ENCODE results near the gene ZNF750. TPM values are rescaled to one million over a fixed set of nuclear protein-coding genes. Genes with fewer than 3 reads are reported as not detected.

ZNF750 gene
- total RNA-seq, 2 experiments from 2014 or later, result not detected

DNA sequence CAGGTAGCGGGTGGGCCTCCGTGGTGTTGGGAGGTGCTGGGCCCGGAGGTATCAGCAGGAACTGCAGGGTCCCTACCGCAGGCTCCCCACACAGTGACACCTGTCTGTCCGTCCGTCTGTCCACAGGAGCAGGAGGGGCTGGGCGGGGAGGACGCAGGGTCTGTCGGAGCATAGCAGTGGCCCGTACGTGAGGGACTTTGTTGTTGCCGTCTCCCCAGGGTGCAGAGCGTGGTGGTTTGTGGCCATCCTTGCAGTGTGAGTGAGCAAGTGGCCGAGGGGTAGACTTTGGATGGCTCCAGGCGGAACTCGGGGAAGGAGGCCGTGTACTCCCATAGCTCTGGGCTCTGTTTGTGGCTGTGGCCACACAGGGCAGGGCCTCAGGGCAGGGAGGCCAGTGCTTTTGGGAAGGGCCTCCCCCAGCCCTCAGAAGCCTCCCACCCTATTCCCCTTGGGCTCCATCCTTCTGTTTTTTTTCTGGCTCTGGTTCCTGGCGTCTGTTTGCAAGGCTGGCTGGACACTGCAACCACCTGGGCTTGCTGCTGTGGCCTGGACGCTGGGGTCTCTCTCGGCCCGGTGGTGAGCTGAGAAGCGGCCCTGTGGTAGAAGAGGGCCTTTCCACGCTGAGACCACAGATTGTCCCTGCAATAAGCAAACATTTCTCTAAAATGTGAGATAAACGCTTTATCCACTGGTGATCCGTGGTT is 41.0 kb upstream of the ZNF750 start:
- Mint-ChIP-seq H3K4me1 (ENCODE audit: low read depth) (peaks cover 92% of the 10 kb centered on the region), H3K27ac (no peak overlapping the region), H3K27me3 (ENCODE audit: low read depth) (no peaks in the 10 kb centered on the region), H3K9me3 (ENCODE audit: insufficient read depth) (no peaks in the 10 kb centered on the region), H3K36me3 (ENCODE audit: low read depth) (peaks cover 28% of the 10 kb centered on the region), H3K4me3 (no peak overlapping the region)
- DNase-seq, result no peak
- ChIA-PET CTCF (interaction anchor here (1.4 kb wide), 1 partner anchor 17 kb away, joined by 5 read pairs; no protein-coding TSS in a partner anchor), POLR2A (interaction anchor here (0.8 kb wide), 1 partner anchor 320 kb away, joined by 3 read pairs; no protein-coding TSS in a partner anchor)
- ATAC-seq, result no peak

DNA sequence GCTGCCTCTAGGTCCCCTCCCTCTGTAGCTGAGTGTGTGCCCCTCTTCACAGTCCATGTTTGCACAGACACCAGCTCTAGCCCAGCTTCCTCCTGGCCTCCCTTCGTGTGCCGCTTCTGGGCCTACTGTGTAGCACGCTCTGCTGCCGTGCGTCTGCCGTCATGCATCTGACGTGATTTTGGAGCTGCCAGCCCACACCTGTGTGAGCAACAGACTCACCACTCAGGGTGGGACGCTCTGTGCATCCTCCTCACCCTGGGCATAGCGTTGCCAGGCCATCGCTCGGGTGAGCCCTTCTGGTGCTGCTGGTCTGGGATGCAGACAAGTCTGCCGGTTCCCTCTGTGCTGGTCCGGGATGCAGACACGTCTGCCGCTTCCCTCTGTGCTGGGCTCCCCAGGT is 39.4 kb upstream of the ZNF750 start:
- peaks cover 81% of the 10 kb centered on the region for H3K4me1 Mint-ChIP-seq (ENCODE audit: low read depth)
- no peaks in the 10 kb centered on the region for H3K27me3 Mint-ChIP-seq (ENCODE audit: low read depth)
- H3K9me3 Mint-ChIP-seq (ENCODE audit: insufficient read depth), result no peaks in the 10 kb centered on the region
- no peak overlapping the region for H3K27ac Mint-ChIP-seq
- DNase-seq (no peak), ATAC-seq (no peak)
- CTCF ChIA-PET, result no interaction called here
- H3K4me3 Mint-ChIP-seq, result no peak overlapping the region
- H3K36me3 Mint-ChIP-seq (ENCODE audit: low read depth), result peaks cover 28% of the 10 kb centered on the region
- POLR2A ChIA-PET, result interaction anchor here (2.4 kb wide), 1 partner anchor 15 kb away, joined by 9 read pairs; no protein-coding TSS in a partner anchor

DNA sequence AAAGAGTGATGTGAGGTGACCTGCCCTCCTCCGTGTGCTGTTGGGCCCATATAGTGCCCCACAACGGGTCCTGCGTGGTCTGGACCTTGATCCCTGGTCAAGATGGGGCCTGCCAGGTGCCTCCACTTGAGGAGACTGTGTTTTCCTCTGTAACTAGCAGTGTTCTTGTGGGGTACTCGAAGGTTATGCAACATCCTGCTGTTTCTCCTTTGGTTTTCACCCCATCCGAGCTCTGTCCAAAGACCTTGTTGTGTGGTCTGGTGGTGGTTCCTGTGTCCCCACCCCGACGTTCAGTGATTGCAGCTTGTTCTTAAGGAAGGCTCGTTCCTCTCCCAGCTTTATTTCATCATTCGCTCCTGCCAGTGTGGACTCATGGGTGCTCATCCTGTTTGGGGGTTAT is 38.7 kb upstream of the ZNF750 start:
- Mint-ChIP-seq H3K4me1 (ENCODE audit: low read depth) (peaks cover 74% of the 10 kb centered on the region), H3K36me3 (ENCODE audit: low read depth) (peaks cover 22% of the 10 kb centered on the region), H3K27me3 (ENCODE audit: low read depth) (no peaks in the 10 kb centered on the region), H3K4me3 (no peak overlapping the region), H3K27ac (peak overlapping the region; percentile 17), H3K9me3 (ENCODE audit: insufficient read depth) (no peaks in the 10 kb centered on the region)
- ATAC-seq, result no peak
- ChIA-PET CTCF (no interaction called here), POLR2A (interaction anchor here (2.4 kb wide), 1 partner anchor 14 kb away, joined by 9 read pairs; no protein-coding TSS in a partner anchor)
- no peak for DNase-seq

DNA sequence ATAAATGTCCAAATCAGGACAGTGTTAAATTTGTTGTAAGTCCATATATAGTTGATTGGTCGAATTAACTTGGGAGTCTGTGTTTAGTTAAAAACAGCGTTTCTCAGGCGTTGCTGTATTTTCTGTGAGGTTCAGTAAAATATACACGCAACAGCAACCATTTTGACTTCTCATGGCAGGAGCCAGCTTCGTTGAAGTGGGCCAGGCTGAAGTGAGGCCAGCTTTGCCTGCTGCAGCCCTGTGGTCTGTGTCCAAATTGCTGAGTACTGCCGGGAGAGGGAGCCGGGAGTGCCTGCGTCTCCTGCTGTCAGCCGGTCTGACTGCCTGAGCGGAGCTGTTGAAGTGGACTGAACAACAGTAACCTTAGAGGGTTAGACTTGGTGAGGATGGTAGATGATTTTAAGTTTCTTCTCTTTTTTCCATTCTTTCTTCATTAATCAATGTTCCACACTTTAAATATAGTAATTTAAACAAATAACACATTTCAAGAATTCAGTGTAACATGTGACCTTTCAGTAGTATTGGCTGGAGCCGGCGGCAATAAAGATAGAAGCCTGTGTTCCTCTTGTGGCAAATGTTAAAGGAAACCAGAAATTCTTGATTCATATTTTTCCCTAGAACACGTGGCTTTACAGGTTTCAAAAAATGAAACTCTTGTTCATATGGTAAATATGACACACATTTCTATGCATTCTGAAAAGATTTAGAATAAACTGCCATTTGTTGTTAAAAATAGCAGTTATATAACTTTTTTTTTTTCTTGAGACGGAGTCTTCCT is 37.0 kb upstream of the ZNF750 start:
- no peak for DNase-seq
- CTCF ChIA-PET, result no interaction called here
- Mint-ChIP-seq H3K9me3 (ENCODE audit: insufficient read depth) (no peaks in the 10 kb centered on the region), H3K27me3 (ENCODE audit: low read depth) (no peaks in the 10 kb centered on the region), H3K36me3 (ENCODE audit: low read depth) (peaks cover 25% of the 10 kb centered on the region), H3K4me1 (ENCODE audit: low read depth) (peaks cover 56% of the 10 kb centered on the region), H3K27ac (no peak overlapping the region), H3K4me3 (no peak overlapping the region)
- POLR2A ChIA-PET, result interaction anchor here (2.4 kb wide), 1 partner anchor 12 kb away, joined by 9 read pairs; no protein-coding TSS in a partner anchor
- no peak for ATAC-seq

DNA sequence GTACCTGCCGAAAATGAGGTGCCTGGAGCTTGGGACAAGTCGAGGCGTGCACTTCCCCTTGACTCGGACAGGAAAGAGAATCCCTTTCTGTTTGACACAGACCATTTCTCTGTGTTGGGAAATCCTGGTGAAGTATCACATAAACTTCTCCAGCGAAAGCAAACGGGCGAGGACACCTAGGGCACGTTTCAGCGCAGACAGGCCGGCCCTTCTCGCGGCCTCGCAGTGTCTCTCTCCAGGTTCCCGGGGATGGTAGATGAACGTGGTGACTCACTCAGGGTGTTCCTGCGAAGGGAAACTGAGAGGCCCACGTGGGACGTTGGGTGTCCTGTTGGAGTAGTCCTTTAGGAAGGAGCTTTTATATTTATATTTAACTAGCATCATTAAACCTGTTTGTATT is 36.3 kb upstream of the ZNF750 start:
- H3K27ac Mint-ChIP-seq, result no peak overlapping the region
- peaks cover 27% of the 10 kb centered on the region for H3K36me3 Mint-ChIP-seq (ENCODE audit: low read depth)
- H3K9me3 Mint-ChIP-seq (ENCODE audit: insufficient read depth), result no peaks in the 10 kb centered on the region
- no peak for ATAC-seq
- H3K4me1 Mint-ChIP-seq (ENCODE audit: low read depth), result peaks cover 52% of the 10 kb centered on the region
- no peak for DNase-seq
- CTCF ChIA-PET, result interaction anchor here (1.2 to 1.8 kb wide), 2 partner anchors 16 to 32 kb away, joined by 4 read pairs; no protein-coding TSS in a partner anchor
- no peaks in the 10 kb centered on the region for H3K27me3 Mint-ChIP-seq (ENCODE audit: low read depth)
- POLR2A ChIA-PET, result no interaction called here
- H3K4me3 Mint-ChIP-seq, result no peak overlapping the region

DNA sequence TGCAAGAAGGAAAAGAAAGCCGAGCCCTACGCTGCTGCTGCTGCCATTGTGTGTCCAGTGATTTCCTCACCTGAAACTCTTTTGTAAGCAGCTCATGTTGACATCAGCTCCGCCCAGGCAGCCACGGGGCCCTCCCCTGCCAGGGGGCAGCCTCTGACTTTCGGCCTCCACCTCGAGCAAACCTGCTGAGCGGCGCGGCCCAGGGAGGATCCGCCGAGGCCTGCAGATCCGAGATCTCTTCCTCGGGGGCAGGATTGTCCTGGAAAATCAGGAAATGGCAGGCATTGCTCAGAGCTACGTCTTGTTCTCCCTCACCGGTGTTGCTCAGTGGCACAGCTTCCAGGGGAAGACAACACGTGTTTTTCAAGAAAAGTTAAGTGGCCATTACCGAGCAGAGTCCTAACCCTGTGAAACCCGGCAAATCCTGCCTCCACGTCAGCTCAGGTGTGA is 35.6 kb upstream of the ZNF750 start:
- Mint-ChIP-seq H3K36me3 (ENCODE audit: low read depth) (peaks cover 33% of the 10 kb centered on the region), H3K4me1 (ENCODE audit: low read depth) (peaks cover 50% of the 10 kb centered on the region), H3K4me3 (no peak overlapping the region), H3K9me3 (ENCODE audit: insufficient read depth) (no peaks in the 10 kb centered on the region), H3K27me3 (ENCODE audit: low read depth) (no peaks in the 10 kb centered on the region), H3K27ac (no peak overlapping the region)
- POLR2A ChIA-PET, result no interaction called here
- no peak for ATAC-seq
- DNase-seq, result no peak
- CTCF ChIA-PET, result interaction anchor here (1.2 to 1.8 kb wide), 2 partner anchors 15 to 31 kb away, joined by 4 read pairs; no protein-coding TSS in a partner anchor

DNA sequence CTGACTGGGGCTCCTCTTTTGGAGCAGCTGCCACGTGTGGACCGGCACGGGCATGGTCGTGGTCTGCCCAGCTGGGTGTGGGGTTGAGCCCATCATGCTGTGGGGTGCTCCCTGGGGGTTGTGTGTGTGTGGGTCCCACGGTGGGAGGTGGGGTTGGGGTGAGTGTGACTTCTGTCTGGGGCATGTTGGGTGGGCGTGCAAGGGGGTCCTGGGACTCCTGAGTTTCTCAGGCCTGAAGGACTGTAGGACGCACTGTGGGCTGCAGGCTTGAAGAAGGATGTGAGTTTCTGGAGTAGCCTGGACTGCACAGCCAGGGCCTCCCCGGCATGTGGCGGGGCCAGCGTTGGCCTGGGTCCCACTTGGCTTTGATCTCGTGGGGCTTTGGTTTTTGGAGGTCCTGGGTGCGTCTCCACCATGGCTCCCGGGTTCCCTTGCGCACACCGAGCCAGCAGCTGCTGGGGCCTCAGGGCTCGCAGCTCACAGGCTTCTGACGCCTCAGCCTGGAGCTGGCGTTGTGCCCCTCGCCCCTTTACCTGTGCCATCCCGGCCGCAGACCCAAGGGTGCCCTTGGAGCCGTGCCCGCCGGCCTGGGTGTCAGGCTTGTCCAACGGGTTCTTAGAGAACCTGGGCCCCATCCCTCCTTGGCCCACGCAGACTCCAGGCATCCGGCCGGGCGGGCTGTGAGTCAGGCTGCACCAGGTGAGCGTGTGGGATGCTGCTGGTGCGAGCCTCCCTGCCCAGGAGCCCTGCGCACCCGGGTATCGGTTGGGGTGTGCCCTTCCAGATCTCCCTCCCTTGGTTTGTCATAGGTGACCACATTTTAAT is 34.4 kb upstream of the ZNF750 start:
- no peak overlapping the region for H3K27ac Mint-ChIP-seq
- H3K27me3 Mint-ChIP-seq (ENCODE audit: low read depth), result no peaks in the 10 kb centered on the region
- H3K36me3 Mint-ChIP-seq (ENCODE audit: low read depth), result peaks cover 30% of the 10 kb centered on the region
- ChIA-PET CTCF (interaction anchor here (0.9 to 1.8 kb wide), 2 partner anchors 30 to 92 kb away, joined by 3 to 4 read pairs; no protein-coding TSS in a partner anchor), POLR2A (interaction anchor here (0.8 kb wide), 1 partner anchor 10 kb away, joined by 5 read pairs; no protein-coding TSS in a partner anchor)
- ATAC-seq (no peak), DNase-seq (no peak)
- no peak overlapping the region for H3K4me3 Mint-ChIP-seq
- no peaks in the 10 kb centered on the region for H3K9me3 Mint-ChIP-seq (ENCODE audit: insufficient read depth)
- H3K4me1 Mint-ChIP-seq (ENCODE audit: low read depth), result peaks cover 40% of the 10 kb centered on the region

DNA sequence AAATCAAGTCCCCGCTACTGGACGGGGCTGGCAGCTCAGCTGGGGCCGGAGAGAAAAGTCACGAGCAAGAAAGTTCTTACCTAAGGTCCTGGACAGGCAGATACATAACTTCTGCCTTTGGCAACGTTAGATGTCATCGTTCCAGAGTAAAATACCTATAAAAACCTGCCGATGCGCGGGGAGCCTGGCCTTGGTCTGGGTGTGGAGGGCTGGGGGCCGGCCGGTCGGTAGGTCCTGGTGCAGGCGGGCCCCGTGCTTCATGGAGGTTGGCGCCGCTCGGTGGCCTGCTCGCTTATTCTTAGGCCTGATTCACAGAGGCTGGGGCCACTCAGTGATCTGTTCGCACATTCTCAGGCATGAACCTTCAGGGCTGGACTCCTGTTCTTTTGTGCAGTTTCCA is 33.7 kb upstream of the ZNF750 start:
- H3K36me3 Mint-ChIP-seq (ENCODE audit: low read depth), result peaks cover 25% of the 10 kb centered on the region
- no peak for ATAC-seq
- POLR2A ChIA-PET, result no interaction called here
- no peaks in the 10 kb centered on the region for H3K9me3 Mint-ChIP-seq (ENCODE audit: insufficient read depth)
- H3K27me3 Mint-ChIP-seq (ENCODE audit: low read depth), result no peaks in the 10 kb centered on the region
- DNase-seq, result no peak
- peaks cover 33% of the 10 kb centered on the region for H3K4me1 Mint-ChIP-seq (ENCODE audit: low read depth)
- CTCF ChIA-PET, result no interaction called here
- no peak overlapping the region for H3K27ac Mint-ChIP-seq
- no peak overlapping the region for H3K4me3 Mint-ChIP-seq

DNA sequence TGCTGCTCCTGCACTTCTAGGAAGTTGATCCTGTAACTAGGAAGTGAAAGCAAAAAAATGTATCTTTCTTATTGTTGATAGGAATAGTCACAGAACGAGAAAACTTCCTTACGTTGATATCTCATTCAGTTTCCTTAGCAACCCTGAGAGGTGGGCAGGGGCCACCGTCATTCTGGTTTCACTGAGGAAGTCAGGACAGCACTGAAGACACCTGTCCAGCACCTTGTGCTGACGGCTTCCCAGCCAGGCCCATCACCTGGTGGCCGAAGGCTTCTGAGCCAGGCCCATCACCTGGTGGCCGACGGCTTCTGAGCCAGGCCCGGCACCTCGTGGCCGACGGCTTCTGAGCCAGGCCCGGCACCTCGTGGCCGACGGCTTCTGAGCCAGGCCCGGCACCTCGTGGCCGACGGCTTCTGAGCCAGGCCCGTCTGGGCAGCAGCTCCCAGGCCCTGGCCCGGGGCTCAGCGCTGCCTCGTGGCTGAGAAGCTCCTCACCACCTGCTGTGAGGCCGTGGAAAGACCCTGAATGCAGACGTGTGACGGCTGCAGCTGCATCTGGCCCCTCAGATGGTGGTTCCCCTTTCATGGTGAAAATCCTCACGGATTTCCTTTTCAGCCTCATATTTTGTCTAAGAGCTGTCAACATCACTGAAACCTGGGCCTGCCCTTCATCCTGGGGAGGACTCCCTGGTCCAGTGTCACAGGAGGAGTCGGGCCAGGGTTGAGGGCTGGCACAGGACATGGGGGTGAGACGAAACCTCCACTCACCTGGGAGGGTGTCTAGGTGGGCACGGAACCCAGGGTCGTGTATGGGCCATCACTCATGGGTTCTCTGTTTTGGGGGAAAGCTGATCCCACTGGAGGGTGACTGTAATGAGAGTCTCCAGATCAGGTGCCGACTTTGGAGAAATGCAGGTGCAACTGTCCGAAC is 33.0 kb upstream of the ZNF750 start:
- Mint-ChIP-seq H3K9me3 (ENCODE audit: insufficient read depth) (no peaks in the 10 kb centered on the region), H3K27me3 (ENCODE audit: low read depth) (no peaks in the 10 kb centered on the region), H3K27ac (no peak overlapping the region), H3K4me1 (ENCODE audit: low read depth) (peaks cover 27% of the 10 kb centered on the region), H3K36me3 (ENCODE audit: low read depth) (peaks cover 23% of the 10 kb centered on the region), H3K4me3 (no peak overlapping the region)
- CTCF ChIA-PET, result no interaction called here
- POLR2A ChIA-PET, result interaction anchor here (0.7 to 1.1 kb wide), 2 partner anchors 9 to 95 kb away, joined by 3 to 4 read pairs; no protein-coding TSS in a partner anchor
- DNase-seq, result no peak
- ATAC-seq, result no peak

DNA sequence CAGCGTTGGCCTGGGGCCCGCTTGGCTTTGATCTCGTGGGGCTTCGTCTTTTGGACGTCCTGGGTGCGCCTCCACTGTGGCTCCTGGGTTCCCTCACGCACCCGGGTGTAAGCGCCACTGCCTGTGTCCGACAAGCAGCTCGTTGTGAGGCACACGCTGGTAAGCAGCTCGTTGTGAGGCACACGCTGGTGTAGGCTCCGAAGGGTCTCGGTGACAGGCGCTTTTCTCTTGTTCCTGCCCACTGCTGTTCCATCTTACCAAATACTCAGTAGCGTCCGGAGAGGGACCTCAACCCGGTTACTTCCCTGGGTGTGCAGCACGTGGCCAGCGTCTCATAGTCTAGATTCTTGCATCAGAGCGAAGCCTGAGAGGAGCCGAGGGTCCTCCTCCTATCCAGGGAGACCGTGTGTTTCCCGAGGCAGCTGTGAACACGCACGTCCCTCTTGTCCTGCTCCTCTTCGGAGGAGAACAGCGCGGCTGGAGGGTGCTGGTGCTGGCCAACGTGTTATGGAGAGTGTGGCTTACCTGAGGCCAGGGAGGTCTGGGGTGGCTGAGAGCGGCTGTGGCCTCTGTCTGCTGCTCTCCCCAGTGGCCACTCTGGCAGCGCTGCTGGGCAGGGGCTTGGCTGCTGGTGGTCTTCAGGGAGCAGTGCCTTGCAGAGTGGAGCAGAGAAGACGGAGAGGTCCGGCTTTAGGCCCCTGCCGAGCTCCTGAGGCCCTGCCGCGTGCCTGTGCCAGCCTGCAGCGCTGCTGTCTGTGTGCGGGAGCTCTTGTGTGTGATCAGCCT is 32.1 kb upstream of the ZNF750 start:
- Mint-ChIP-seq H3K27ac (no peak overlapping the region), H3K9me3 (ENCODE audit: insufficient read depth) (no peaks in the 10 kb centered on the region), H3K27me3 (ENCODE audit: low read depth) (no peaks in the 10 kb centered on the region), H3K4me1 (ENCODE audit: low read depth) (peaks cover 29% of the 10 kb centered on the region), H3K4me3 (no peak overlapping the region), H3K36me3 (ENCODE audit: low read depth) (peaks cover 26% of the 10 kb centered on the region)
- ChIA-PET CTCF (no interaction called here), POLR2A (interaction anchor here (0.7 to 1.1 kb wide), 3 partner anchors 8 to 96 kb away, joined by 3 to 4 read pairs (median 4); no protein-coding TSS in a partner anchor)
- no peak for DNase-seq
- no peak for ATAC-seq

All from activated CD8-positive, alpha-beta T cell treated with anti-CD3 and anti-CD28 coated beads, Interleukin-2, amount 10 ng/mL, durations not matched to agents 7 days and 5 days (primary cell).